Liver (tissue), 9 donors: ENCODE data around the gene PASK. TPM values are rescaled to one million over a fixed set of nuclear protein-coding genes. Genes with fewer than 3 reads are reported as not detected.

ENCODE experiments used
- DNase-seq: peaks from one replicate; pipeline ENCODE4 v3.0.0-alpha.2; 2017; ENCODE audit warnings: low spot score
- H3K27ac ChIP-seq, 2 donors: one replicate each; pipeline ENCODE4 v1.7.0; 2013; ENCODE audit warnings: inconsistent platforms in 2 of 2, low read length in 2 of 2, control low read depth in 1 of 2, low read depth in 1 of 2, mild to moderate bottlenecking in 1 of 2
- H3K27me3 ChIP-seq, 4 donors: one replicate each; pipeline versions ENCODE4 v1.6.1 to v1.7.0; 2013; ENCODE audit warnings: low read length in 3 of 4, inconsistent platforms in 1 of 4, mild to moderate bottlenecking in 1 of 4, moderate library complexity in 1 of 4; ENCODE audit not compliant: control insufficient read depth in 4 of 4, insufficient read depth in 4 of 4
- H3K36me3 ChIP-seq, 4 donors: one replicate each; pipeline versions ENCODE4 v1.6.1 to v1.7.0; 2013; ENCODE audit warnings: low read length in 3 of 4, mild to moderate bottlenecking in 3 of 4, low read depth in 1 of 4, moderate library complexity in 1 of 4; ENCODE audit not compliant: control insufficient read depth in 4 of 4, insufficient read depth in 3 of 4
- H3K4me1 ChIP-seq, 4 donors: one replicate each; pipeline versions ENCODE4 v1.6.1 to v1.7.0; 2013; ENCODE audit warnings: low read length in 3 of 4, mild to moderate bottlenecking in 3 of 4, moderate library complexity in 1 of 4; ENCODE audit not compliant: control insufficient read depth in 4 of 4, insufficient read depth in 4 of 4
- H3K4me3 ChIP-seq, 3 donors: one replicate each; pipeline versions ENCODE4 v1.6.1 to v1.7.0; 2013; ENCODE audit warnings: low read length in 3 of 3, control low read depth in 1 of 3, low read depth in 1 of 3, mild to moderate bottlenecking in 1 of 3
- H3K9ac ChIP-seq, 2 donors: one replicate each; pipeline ENCODE4 v1.7.0; 2013; ENCODE audit warnings: low read length in 2 of 2, mild to moderate bottlenecking in 2 of 2, moderate library complexity in 2 of 2, control low read depth in 1 of 2, low read depth in 1 of 2
- H3K9me3 ChIP-seq, 4 donors: one replicate each; pipeline versions ENCODE4 v1.6.1 to v1.7.0; 2013; ENCODE audit warnings: low read length in 3 of 4; ENCODE audit not compliant: control insufficient read depth in 4 of 4
- ATF3 ChIP-seq: IDR thresholded peaks from 2 replicates; pipeline ENCODE4 v1.6.1; 2016; ENCODE audit warnings: antibody characterized with exemption
- CTCF ChIP-seq: fragments of 150-350 bp; IDR thresholded peaks from 2 replicates; pipeline ENCODE4 v1.5.1; 2017; ENCODE audit warnings: improper control_type of control experiment, low read depth, low read length; ENCODE audit not compliant: missing input control
- EGR1 ChIP-seq, 2 donors: IDR thresholded peaks; 2 replicates each; pipeline ENCODE4 v1.6.1; 2016 to 2018; ENCODE audit warnings: antibody characterized with exemption in 2 of 2, low read depth in 2 of 2
- FOXA1 ChIP-seq: IDR thresholded peaks from 2 replicates; pipeline ENCODE4 v1.6.1; 2016; ENCODE audit warnings: antibody characterized with exemption
- FOXA2 ChIP-seq: IDR thresholded peaks from 2 replicates; pipeline ENCODE4 v1.6.1; 2016; ENCODE audit warnings: antibody characterized with exemption
- GABPA ChIP-seq, 2 donors: IDR thresholded peaks in 1 of 2; conservative IDR thresholded peaks in 1 of 2; 2 replicates each; pipeline ENCODE4 v1.6.1; 2016; ENCODE audit warnings: antibody characterized with exemption in 2 of 2, mild to moderate bottlenecking in 1 of 2, moderate library complexity in 1 of 2
- HNF4A ChIP-seq, 2 donors: conservative IDR thresholded peaks; 2 replicates each; pipeline ENCODE4 v1.6.1; 2016; ENCODE audit warnings: antibody characterized with exemption in 2 of 2, mild to moderate bottlenecking in 2 of 2
- HNF4G ChIP-seq: IDR thresholded peaks from 2 replicates; pipeline ENCODE4 v1.6.1; 2016; ENCODE audit warnings: antibody characterized with exemption
- JUND ChIP-seq, 2 donors: IDR thresholded peaks; 2 replicates each; pipeline ENCODE4 v1.6.1; 2016; ENCODE audit warnings: antibody characterized with exemption in 2 of 2
- MAX ChIP-seq: IDR thresholded peaks from 2 replicates; pipeline ENCODE4 v1.6.1; 2016; ENCODE audit warnings: antibody characterized with exemption
- RAD21 ChIP-seq, 2 donors: IDR thresholded peaks; 2 replicates each; pipeline ENCODE4 v1.6.1; 2016; ENCODE audit warnings: antibody characterized with exemption in 2 of 2, mild to moderate bottlenecking in 2 of 2
- REST ChIP-seq: IDR thresholded peaks from 2 replicates; pipeline ENCODE4 v1.6.1; 2016; ENCODE audit warnings: antibody characterized with exemption, mild to moderate bottlenecking
- RXRA ChIP-seq, 2 donors: IDR thresholded peaks; 2 replicates each; pipeline ENCODE4 v1.6.1; 2017 to 2018; ENCODE audit warnings: antibody characterized with exemption in 2 of 2, mild to moderate bottlenecking in 1 of 2
- SP1 ChIP-seq: IDR thresholded peaks from 2 replicates; pipeline ENCODE4 v1.6.1; 2018; ENCODE audit warnings: antibody characterized with exemption, mild to moderate bottlenecking
- TAF1 ChIP-seq: conservative IDR thresholded peaks from 2 replicates; pipeline ENCODE4 v1.6.1; 2016; ENCODE audit warnings: antibody characterized with exemption, mild to moderate bottlenecking
- YY1 ChIP-seq: IDR thresholded peaks from 2 replicates; pipeline ENCODE4 v1.6.1; 2016; ENCODE audit warnings: antibody characterized with exemption, mild to moderate bottlenecking
- WGBS: extraction: QIAGEN DNeasy Blood & Tissue Kit; methylation state at CpG from one replicate; pipeline ENCODE4 v1.1.7; 2013; 5-methylcytosine and 5-hydroxymethylcytosine counted together
- polyA plus RNA-seq, 2 donors: library from polyadenylated mRNA; stranded (reverse) in 1 of 2; unstranded in 1 of 2; fragments of 200-250 nt in 1 of 2; fragments of >200 nt in 1 of 2; fragmentation: Nextera tagmentation in 1 of 2; extraction: Ambion mirVana in 1 of 2; gene quantifications; one replicate each; pipeline versions ENCODE4 v1.2.1 to v1.2.3, GENCODE V29; 2013 to 2015
- total RNA-seq, 2 donors: library from RNA; depleted of rRNA; stranded (reverse); fragments of >200 nt; gene quantifications; one replicate each; pipeline ENCODE4 v1.2.3, GENCODE V29; 2014
- donor health status: healthy.
- donor health status: healthy.
- donor health status: healthy.
- donor health status: healthy.
- donor health status: healthy.

PASK gene
- total and polyA plus RNA-seq, 4 donors, result 0.96 to 8.8 (median 2.9) TPM

GRCh38 chr2:241115361-241115760, 33.9 kb downstream of the PASK start:
- H3K9ac ChIP-seq, result no peak overlapping the region
- WGBS, result 97% methylated on average over 8 of the region's 8 CpGs
- no peaks in the 10 kb centered on the region for H3K9me3 ChIP-seq
- TF ChIP-seq CTCF, result no peak
- no peak for TF ChIP-seq GABPA (IDR thresholded peaks at IDR 0.05 in 1 of 2, conservative IDR thresholded peaks at IDR 0.05 in 1 of 2)
- no peak for TF ChIP-seq ATF3
- TF ChIP-seq EGR1 (IDR thresholded peaks at IDR 0.05; ENCODE audit: low read depth in 2 of 2), result no peak
- no peak for TF ChIP-seq REST
- TF ChIP-seq RXRA (IDR thresholded peaks at IDR 0.05), result no peak
- TF ChIP-seq RAD21 (IDR thresholded peaks at IDR 0.05), result no peak
- no peak for TF ChIP-seq FOXA2
- TF ChIP-seq MAX, result no peak
- no peak for TF ChIP-seq TAF1
- no peak for DNase-seq
- H3K27ac ChIP-seq, result no peak overlapping the region
- H3K4me3 ChIP-seq, result no peak overlapping the region
- no peaks in the 10 kb centered on the region for H3K4me1 ChIP-seq
- H3K36me3 ChIP-seq, result peaks cover 0 to 3% (median 0%) of the 10 kb centered on the region in 4 donors
- no peaks in the 10 kb centered on the region for H3K27me3 ChIP-seq

GRCh38 chr2:241114836-241115235, 34.4 kb downstream of the PASK start:
- no peak overlapping the region for H3K9ac ChIP-seq
- peaks cover 0 to 3% (median 0%) of the 10 kb centered on the region in 4 donors for H3K36me3 ChIP-seq
- no peaks in the 10 kb centered on the region for H3K27me3 ChIP-seq
- H3K27ac ChIP-seq, result no peak overlapping the region
- H3K9me3 ChIP-seq, result no peaks in the 10 kb centered on the region
- WGBS, result 97% methylated on average over 11 of the region's 11 CpGs
- DNase-seq, result no peak
- H3K4me3 ChIP-seq, result no peak overlapping the region
- no peak for TF ChIP-seq GABPA (IDR thresholded peaks at IDR 0.05 in 1 of 2, conservative IDR thresholded peaks at IDR 0.05 in 1 of 2)
- TF ChIP-seq FOXA2, result no peak
- TF ChIP-seq JUND (IDR thresholded peaks at IDR 0.05), result no peak
- no peak for TF ChIP-seq RAD21 (IDR thresholded peaks at IDR 0.05)
- no peak for TF ChIP-seq CTCF
- no peak for TF ChIP-seq HNF4A (conservative IDR thresholded peaks at IDR 0.05)
- TF ChIP-seq YY1, result no peak
- no peak for TF ChIP-seq FOXA1
- no peak for TF ChIP-seq ATF3
- TF ChIP-seq HNF4G, result no peak
- no peak for TF ChIP-seq RXRA (IDR thresholded peaks at IDR 0.05)
- TF ChIP-seq SP1, result no peak
- no peak for TF ChIP-seq MAX
- no peak for TF ChIP-seq TAF1
- H3K4me1 ChIP-seq, result no peaks in the 10 kb centered on the region
